Left ventricle myocardium inferior (tissue), 1 donor: Measurements from ENCODE around the gene ERC1. TPM values are rescaled to one million over a fixed set of nuclear protein-coding genes. Genes with fewer than 3 reads are reported as not detected.

Experiments
- DNase-seq: peaks from one replicate; pipeline ENCODE4 v3.0.0-alpha.2; 2020
- H3K27ac ChIP-seq: fragments of 200-600 bp; replicated peaks from 2 replicates; pipeline ENCODE4 v1.8.0; 2021
- H3K27me3 ChIP-seq: fragments of 200-600 bp; 2 replicates; pipeline ENCODE4 v1.8.0; 2021; ENCODE audit warnings: low read depth
- H3K36me3 ChIP-seq: fragments of 200-600 bp; 2 replicates; pipeline ENCODE4 v1.8.0; 2021
- H3K4me1 ChIP-seq: fragments of 200-600 bp; 2 replicates; pipeline ENCODE4 v1.8.0; 2021
- H3K4me3 ChIP-seq: fragments of 200-600 bp; 2 replicates; pipeline ENCODE4 v1.8.0; 2021; ENCODE audit warnings: mild to moderate bottlenecking, moderate library complexity
- H3K9me3 ChIP-seq: fragments of 200-600 bp; replicated peaks from 2 replicates; pipeline ENCODE4 v1.8.0; 2021
- intact Hi-C: fragments of 100-400 bp; cut with micrococcal nuclease; formaldehyde crosslinking; loops from one replicate; pipeline ENCODE4 v1.11.0; 2022
- total RNA-seq: library from RNA; stranded (reverse); fragmentation: NEBNext Ultra II Directional; extraction: Animal tissue kit (Norgen Biotek cat#: 25700); gene quantifications from one replicate; pipeline ENCODE4 v1.2.1, GENCODE V29; 2021
- TF ChIP-seq, protein P1 (sequence below): fragments of 200-600 bp; IDR thresholded peaks from 2 replicates; pipeline ENCODE4 v1.8.0; 2021; ENCODE audit warnings: antibody characterized with exemption, mild to moderate bottlenecking, borderline replicate concordance
- donor health status: DM: no; HTN: yes; CAD: no; lungs with severe emphysema.

Gene ERC1
- total RNA-seq, 1 donor from 2014 or later, result 50.8 TPM

DNA sequence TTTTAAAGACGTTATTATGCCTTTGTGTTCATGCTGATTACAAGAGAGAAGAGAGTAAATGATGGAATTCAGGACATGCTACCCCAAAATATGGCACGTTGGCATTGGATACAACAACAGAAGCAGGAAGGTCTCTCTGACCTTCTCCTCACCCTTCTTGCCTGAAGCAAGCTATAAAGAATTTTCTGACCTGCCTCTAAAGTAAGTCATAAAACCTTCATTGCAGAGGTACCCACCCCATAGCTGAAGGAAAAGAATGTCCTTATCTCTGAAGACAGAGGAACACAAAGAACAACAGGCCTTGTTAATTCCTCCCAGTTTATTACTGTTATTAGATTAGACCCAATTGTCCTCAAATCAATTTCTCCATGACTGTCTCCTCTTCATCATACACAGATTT is 427.1 kb downstream of the ERC1 start:
- peaks cover 29% of the 10 kb centered on the region for H3K36me3 ChIP-seq
- H3K4me3 ChIP-seq, result no peak overlapping the region

DNA sequence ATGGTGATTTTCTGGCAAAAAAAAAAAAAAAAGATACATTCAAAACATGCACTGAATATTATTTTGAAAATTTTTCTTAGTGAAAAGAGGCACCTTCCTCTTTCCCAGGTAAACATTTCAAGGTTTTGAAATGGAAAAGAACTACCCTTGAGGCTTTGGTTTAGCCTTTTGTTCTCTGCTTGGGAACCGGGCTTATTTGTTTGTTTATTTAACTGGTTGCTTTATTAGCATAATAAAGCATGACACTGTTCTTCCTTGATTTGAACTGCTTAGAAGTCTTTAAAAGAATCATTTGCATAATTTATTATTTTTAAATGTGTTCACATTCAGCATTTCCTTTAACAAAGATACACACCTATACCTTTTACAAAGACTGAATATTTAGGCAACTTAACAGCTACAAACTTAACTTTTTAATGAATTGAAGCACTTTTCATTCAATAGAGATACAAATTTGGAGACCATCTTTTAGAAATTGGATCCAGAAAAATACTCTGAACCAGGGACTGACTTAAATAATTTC is 428.9 kb downstream of the ERC1 start:
- no peaks in the 10 kb centered on the region for H3K27me3 ChIP-seq
- no peak for DNase-seq
- H3K4me1 ChIP-seq, result peaks cover 11% of the 10 kb centered on the region
- no peak overlapping the region for H3K27ac ChIP-seq
- TF ChIP-seq, protein P1, sequence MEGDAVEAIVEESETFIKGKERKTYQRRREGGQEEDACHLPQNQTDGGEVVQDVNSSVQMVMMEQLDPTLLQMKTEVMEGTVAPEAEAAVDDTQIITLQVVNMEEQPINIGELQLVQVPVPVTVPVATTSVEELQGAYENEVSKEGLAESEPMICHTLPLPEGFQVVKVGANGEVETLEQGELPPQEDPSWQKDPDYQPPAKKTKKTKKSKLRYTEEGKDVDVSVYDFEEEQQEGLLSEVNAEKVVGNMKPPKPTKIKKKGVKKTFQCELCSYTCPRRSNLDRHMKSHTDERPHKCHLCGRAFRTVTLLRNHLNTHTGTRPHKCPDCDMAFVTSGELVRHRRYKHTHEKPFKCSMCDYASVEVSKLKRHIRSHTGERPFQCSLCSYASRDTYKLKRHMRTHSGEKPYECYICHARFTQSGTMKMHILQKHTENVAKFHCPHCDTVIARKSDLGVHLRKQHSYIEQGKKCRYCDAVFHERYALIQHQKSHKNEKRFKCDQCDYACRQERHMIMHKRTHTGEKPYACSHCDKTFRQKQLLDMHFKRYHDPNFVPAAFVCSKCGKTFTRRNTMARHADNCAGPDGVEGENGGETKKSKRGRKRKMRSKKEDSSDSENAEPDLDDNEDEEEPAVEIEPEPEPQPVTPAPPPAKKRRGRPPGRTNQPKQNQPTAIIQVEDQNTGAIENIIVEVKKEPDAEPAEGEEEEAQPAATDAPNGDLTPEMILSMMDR, result no peak
- intact Hi-C loops, result no loop called here
- peaks cover 27% of the 10 kb centered on the region for H3K9me3 ChIP-seq
- no peak overlapping the region for H3K4me3 ChIP-seq
- peaks cover 20% of the 10 kb centered on the region for H3K36me3 ChIP-seq

More for the DNA sequence above, 427.1 kb downstream of the ERC1 start:
- intact Hi-C loops, result no loop called here
- Histone ChIP-seq H3K4me1 (no peaks in the 10 kb centered on the region), H3K27me3 (no peaks in the 10 kb centered on the region), H3K9me3 (peaks cover 27% of the 10 kb centered on the region), H3K27ac (no peak overlapping the region)
- TF ChIP-seq, protein P1, result no peak
- DNase-seq, result no peak

DNA sequence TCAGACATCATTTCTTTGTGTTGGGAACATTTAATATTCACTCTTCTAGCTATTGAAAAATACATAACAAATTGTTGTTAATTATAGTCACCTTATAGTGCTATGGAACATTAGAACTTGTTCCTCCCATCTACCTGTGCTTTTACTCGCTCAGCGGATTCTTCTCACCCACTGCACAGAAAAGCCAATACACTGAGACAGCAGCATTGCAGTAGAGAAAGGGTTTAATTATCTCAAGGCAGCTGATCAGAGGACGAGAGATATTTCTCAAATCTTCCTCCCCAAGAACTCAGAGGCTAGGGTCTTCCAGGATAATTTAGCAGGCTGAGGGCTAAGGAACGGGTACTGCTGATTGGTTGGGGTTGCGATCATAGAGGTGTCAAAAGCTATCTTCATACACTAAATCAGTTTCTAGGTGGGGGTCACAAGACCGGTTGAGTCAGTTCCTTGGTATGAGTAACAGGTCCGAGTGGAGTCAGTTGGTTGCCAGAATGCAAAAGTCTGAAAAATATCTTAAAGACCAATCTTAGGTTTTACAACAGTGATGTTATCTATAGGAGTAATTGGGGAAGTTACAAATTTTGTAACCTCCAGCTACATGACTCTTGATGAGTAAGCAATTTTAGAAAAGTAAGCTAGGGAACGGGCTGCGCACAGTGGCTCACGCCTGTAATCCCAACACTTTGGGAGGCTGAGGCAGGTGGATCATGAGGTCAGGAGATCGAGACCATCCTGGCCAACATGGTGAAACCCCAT is 430.2 kb downstream of the ERC1 start:
- Histone ChIP-seq H3K27me3 (no peaks in the 10 kb centered on the region), H3K9me3 (peaks cover 27% of the 10 kb centered on the region), H3K4me1 (peaks cover 17% of the 10 kb centered on the region), H3K27ac (no peak overlapping the region), H3K36me3 (peaks cover 20% of the 10 kb centered on the region), H3K4me3 (no peak overlapping the region)
- TF ChIP-seq, protein P1, result no peak
- DNase-seq, result no peak
- intact Hi-C loops, result no loop called here

DNA sequence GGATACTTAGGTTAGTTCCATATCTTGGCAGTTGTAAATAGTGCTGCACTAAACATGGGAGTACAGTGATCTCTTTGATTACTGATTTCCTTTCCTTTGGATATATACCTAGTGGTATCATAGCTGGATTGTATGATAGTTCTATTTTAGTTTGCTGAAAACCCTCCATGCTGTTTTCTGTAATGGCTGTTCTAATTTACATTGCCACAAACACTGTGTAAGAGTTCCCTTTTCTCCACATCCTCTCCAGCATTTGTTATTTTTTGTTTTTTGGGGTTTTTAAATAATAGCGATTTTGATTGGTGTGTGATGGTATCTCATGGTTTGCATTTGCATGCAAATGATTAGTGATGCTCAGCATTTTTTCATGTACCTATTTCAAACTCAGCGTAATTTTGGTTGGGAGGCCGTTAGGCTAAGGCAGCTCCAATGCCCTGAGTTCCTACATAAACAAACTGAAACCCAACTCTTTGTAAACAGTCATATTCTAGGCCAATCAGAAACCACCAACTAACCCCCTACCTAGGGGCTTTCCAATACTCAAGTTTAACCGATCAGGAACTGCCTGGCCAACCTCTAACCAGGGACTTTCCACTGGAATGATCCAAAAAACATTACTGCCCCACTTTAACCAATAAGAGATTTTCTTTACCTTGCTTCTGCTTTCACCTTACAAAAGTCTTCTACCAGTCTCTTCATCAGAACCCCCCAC is 431.7 kb downstream of the ERC1 start:
- intact Hi-C loops, result no loop called here
- TF ChIP-seq, protein P1, result no peak
- Histone ChIP-seq H3K27me3 (no peaks in the 10 kb centered on the region), H3K9me3 (peaks cover 27% of the 10 kb centered on the region), H3K4me1 (peaks cover 17% of the 10 kb centered on the region), H3K4me3 (no peak overlapping the region), H3K27ac (no peak overlapping the region), H3K36me3 (peaks cover 15% of the 10 kb centered on the region)
- DNase-seq, result no peak

DNA sequence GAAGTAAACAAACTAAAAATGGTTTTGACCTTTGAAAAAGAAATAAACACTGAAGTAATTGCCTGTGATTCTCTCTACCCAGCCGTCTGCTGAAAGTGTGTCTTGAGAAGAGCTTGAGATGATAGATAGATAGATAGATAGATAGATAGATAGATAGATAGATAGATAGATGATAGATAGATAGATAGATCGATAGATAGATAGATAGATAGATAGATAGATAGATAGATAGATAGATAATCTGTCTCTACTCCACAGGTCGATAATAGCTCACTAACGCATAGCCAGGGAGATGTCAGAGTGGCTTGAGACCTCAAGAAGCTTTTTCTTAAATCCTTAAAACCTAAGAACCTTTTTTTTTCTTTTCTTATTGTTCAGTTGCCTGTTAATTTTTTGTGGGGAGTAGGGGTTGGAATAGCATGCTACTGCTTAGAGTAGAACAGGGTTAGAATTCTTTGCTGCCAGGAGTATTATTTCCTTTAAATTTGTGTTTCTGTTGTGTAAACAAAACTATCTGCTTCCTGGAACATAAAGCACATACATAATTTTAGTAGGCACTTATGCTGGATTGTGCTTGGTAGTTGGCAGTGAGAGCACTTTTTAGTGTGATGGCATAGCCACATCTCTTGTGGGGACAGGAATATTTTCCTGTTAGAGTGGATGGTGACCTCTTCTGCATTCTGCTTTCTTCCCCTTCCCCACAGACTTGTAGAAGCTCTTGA is 433.8 kb downstream of the ERC1 start:
- intact Hi-C loops, result no loop called here
- no peak for DNase-seq
- peaks cover 21% of the 10 kb centered on the region for H3K9me3 ChIP-seq
- peaks cover 13% of the 10 kb centered on the region for H3K36me3 ChIP-seq
- TF ChIP-seq, protein P1, result no peak
- no peak overlapping the region for H3K27ac ChIP-seq
- H3K4me3 ChIP-seq, result no peak overlapping the region
- H3K27me3 ChIP-seq, result no peaks in the 10 kb centered on the region
- H3K4me1 ChIP-seq, result peaks cover 17% of the 10 kb centered on the region
